GM19324 (cell line): ENCODE measurements around the gene NAT9.

ENCODE experiments used
- ATAC-seq: cut with Tn5 transposase; IDR thresholded peaks from one replicate; pipeline ENCODE4 v1.9.1; 2021; ENCODE audit warnings: mild to moderate bottlenecking, moderate library complexity; ENCODE audit not compliant: unreplicated experiment, low FRiP score

Gene NAT9

DNA sequence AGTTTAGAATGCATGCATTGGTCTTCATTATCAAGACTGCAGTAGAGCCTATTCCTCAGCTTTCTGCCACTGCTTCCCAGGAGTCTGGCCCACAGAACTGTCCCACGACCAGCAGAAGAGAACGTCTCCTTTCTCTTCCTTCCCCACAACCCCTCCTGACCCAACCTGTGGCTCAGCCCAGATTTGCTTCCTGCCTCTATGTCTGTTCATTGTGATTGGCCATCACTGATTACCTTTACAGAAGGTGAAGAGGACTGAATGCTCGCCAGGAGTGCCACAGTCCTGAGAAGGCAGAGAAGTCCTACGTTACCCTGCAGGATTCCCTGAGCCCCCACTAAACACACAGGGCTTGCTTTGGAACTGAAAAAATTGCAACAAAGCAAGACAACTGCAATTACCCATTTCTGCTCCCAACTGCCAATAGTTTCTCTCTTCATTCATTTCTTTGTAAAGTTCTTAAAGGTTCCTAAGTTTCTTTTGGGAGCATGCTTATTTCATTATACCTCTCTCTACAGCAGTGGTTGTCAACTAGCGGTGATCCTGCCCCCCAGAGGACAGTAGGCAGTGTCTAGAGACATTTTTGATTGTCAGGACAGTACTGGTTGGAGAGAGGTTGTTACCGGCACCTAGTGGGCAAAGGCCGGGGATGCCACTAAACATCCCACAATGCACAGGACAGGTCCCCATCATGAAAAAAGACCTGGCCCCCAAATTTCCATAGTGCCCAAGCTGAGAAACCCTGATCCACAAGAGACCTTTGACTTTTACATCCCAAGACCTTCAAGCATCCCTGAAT is 4.5 kb upstream of the NAT9 start:
- ATAC-seq, result no peak

DNA sequence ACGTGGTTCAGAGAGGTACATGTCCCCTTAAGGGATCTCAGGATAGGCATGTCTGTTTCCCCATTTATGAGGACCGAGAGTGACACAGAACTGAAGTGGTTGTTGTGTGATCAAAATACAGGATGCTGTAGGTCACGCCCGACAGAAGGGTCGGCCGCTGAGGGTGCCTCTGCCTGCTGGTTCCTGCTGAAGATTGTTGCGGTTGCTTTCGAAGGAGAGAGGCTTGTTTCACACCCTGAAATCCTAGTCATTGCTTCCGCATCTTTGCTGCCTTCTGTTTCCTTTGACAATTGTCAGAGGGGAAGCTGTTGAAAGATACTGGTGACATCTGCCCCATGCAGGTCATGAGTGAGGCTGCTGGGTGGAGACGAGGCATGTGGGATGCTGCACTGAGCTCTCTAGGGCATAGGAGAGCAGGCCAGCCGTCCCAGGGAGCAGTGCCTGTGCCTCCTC is 3.8 kb upstream of the NAT9 start:
- no peak for ATAC-seq

DNA sequence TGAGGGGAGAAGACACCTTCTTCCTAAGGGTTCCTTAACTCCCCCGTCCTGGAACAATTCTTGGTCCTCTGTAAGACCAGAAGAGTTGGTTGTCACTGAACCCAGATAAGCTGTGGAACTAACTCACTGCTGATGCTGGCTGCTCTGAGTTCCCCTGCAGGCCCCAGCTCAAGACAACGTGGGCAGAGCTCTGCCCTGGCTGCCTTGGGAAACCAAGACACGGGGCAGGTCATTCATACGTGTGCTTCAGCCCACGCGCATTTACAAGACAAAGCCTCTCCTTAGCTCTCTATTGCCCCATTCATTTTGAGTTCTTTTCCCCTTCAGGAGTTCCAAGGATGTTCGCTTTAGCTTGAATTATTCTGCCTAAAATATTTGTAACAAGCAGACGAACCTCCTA is 3.4 kb upstream of the NAT9 start:
- no peak for ATAC-seq

DNA sequence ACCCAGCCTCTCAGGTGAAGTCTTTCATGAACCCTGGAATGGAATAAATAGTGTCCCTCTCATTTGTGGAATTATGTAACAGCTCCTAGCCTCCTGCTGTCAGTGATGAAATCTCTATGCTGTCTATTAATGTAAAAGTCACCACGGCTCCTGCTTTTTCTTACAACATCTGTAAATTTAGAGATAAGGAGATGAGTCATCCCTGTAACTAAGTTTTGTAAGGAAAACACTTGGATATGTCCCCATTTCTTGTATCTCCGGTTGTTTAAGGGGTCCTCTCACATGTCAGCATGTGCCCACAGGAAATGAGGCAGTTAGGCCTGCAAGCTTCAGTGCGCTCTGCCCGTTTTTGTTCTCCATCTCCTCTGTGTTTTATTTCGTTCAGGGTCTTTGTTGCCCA is 2.8 kb upstream of the NAT9 start:
- no peak for ATAC-seq

DNA sequence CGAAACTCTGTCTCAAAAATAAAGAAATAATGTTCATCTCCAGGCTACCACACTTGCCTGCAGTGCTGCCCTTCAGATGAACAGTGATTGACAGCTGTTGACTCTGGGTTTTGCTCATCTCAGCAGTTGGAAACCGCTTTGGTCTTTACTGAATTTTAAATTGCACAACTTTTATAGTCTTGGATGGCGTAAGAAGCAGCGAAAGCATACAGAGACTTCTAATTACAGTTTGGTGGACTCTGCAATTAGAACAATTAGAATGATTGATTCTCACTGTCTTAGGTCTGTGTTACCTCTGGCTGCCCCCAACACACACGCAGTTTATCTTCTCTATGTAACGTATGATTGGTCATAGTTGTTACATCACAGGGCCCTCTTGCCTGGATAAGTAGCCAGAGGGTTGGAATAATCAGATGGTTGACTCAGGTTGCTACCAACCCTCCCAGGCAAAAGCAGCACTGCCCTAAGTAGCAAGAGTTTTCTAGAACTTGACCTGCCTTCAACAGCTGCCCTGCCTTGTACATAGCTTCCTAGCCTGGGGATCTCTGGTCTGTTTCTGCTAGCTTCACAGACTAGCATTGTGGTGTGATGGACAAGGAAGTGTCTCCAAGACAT is 1.9 kb upstream of the NAT9 start:
- no peak for ATAC-seq

DNA sequence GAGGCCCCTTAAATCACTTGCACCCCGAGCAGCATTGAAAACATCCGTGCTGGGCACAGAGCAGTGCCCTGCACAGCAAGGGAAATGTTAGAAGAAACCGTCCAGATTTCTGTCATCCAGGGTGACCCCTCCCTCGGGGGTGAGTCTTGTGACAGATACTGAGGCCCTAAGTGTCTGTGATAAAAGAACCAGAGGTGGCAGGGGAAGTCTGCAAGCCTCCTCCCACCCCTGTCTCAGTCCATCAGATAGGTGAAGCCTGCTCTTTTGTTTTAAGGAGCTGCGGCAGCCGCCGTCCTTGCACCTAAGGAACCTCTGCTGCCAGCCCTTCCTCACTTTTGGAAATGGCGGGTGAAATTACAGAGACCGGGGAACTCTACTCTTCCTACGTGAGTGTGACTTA is 845 bp upstream of the NAT9 start:
- ATAC-seq, result no peak

DNA sequence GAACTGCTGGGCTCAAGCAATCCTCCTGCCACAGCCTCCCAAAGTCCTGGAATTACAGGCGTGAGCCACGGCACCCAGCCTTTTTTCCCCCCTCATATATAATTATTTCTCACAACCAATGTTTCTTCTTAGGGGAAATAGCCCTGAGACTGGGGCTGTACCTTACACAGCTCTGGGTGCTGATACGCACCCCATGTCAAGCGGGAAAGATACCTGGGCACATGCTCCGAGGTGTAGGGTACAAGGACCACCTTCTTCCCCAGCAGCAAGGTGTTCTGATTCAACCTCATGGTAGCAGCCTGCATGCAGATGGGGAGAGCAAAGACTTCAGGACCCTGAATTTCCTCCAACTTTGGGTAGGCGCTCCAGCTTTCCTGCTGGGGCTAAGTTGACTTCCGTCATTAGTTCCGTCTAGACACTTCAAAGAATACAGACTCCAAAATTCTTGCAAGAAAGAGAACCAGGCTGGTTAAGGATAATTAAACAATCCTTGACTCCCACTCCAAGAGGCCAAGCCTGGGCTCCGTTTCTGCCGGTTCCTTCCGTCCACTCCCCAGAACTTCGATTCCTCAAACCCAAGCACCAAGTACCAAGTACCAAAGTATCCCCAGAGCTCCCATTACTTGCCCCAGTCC is 619 bp downstream of the NAT9 start:
- no peak for ATAC-seq

DNA sequence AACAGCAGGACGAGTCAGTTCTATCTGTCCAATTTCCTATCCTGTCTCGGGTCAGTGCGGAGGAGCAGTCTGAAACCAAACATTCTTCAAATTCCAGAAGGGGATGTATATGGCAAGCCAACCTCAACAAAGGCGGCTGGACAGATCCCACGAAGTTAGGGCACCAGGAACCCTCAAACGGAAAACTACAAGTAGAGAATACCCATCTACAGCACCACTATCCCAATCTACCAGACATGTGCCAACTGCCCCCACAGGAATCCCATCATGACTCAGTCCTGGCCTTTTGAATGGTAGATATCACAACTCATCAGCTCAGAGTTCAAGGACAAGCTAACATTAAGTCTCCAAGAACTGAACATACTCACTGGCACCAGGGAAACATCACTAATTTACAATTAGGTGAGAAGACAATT is 2.3 kb downstream of the NAT9 start:
- no peak for ATAC-seq

DNA sequence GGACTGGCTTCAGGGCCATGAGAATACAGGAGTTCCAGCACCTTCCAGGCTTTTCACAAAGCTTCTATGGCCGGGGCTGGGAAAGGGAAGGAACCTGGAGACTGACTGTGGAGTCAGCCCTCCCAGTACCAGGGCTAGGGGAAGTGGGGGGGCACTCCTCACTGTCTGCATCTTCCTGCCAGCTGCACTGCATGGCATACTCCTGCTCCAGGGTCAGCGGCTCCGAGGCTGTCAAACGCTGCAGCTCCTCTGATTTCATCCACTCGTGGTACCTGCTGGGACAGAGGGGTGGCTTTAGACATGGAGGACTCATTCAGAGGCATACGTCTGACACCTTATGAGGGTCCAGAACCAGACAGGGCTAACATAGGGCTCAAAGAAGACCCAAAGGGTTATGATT is 2.7 kb downstream of the NAT9 start:
- no peak for ATAC-seq

DNA sequence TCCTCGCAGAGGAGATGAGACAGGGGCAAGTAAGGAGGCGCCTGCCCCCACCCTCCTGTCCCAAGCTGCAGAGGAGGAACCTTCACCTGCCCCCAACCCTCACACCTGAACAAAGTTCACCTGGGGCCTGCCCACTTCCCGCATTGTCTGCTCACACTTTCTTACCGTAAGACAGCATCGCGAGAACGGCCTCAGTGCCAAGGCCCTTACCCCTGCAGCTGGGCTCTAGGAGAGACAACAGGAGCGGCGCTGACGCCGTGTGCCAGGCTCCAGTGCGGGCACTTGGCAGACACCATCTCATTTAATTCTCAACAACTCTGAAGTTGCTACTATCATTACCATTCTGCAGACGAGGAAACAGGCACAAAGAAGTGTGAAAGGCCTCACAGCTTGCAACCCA is 4.1 kb downstream of the NAT9 start:
- no peak for ATAC-seq

DNA sequence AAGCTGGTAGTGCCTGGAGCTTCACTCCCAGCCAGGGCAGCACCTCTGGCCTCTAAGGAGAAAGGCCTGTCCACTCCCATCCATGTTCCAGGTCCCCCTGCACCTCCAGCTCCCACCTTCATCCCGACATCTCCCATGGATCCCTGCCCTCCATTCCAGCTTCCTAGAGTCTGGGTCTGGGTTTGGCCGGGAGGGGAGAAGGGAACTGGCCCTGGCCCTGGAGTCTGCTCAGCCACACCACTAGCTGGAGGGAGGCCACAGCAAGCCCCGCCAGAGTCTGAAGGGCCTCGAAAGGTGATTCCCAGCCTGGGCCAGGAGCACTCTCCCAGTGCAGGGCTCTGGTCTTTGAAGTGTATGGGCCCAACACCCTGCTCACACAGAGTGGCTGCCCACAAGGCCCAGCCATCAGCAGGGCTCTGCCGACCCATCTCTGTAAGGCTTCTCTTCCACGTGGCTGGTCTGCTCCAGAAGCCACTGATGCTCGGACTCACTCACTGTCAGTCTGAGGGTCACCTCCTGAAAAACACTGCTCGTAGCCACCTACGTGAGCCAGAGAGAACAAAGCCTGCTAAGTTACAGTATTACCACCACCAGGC is 4.7 kb downstream of the NAT9 start:
- ATAC-seq, result no peak

DNA sequence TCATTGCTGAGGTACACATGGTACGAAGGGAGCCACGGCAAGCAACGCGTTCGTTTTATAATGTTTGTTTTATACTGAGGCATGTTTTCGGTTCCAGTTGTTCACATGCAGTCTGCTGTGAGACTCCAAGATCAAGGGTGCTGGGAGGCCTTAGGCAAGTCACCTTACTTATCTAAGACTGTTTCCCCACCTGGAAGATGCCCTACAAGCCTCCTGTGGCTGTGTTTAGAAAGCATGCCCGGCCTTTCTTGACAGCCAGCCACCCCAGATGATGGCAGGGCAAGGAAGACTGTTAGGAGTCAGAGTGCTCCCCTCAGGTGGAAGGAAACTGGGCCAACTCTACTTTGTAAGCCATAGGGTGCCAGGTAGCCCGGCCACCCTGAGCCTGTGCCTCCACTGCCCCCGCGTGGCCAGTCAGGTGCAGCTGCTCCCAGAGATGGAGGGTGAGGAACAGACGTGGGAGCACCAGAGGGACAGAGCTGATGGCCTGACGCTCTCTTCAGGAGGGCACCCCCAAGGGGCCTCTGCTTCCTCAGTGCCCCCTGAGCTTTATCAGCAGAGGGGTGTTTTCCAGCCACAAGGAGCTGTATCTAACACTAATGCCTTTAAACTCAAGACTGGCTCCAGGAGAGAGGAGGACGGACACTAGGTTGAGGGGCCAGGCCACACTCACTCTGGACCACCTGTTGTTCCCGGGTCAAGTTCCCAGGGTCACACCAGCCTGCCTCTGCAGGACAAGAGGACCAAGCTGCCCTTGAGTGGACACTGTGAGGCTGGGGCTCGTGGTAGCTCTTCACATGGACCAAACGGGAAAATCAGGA is 5.4 kb downstream of the NAT9 start:
- no peak for ATAC-seq

DNA sequence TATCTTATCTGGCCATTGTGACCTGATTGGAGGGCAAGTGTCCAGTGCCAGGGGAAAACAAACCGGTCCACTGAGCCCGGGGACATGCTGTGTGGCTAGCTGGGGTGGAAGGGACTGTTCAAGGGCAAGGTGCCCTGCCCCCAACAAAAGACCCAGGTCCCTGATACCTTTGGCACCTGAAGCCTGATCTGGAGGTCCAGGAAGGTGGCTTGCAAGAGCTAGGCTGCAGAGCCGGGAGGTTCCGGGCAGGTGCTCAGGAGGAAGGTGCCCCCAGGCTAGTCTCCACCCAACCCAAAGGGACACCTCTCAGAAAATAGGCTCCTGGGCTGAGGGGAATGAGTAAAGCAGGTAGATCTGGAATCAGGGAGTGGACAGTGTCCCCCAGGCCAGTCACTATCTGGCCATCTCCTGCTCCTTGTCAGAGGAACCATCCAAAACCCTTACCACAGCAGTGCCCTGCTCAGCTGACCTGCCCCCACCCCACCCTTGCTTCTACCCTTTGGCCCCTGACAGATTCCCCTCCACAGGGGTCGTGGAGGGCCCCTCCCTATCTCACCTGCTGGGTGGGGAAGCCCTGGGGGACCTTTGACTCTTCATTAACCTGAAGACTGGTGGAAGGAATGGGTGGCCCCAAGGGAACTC is 6.2 kb downstream of the NAT9 start:
- ATAC-seq, result no peak

DNA sequence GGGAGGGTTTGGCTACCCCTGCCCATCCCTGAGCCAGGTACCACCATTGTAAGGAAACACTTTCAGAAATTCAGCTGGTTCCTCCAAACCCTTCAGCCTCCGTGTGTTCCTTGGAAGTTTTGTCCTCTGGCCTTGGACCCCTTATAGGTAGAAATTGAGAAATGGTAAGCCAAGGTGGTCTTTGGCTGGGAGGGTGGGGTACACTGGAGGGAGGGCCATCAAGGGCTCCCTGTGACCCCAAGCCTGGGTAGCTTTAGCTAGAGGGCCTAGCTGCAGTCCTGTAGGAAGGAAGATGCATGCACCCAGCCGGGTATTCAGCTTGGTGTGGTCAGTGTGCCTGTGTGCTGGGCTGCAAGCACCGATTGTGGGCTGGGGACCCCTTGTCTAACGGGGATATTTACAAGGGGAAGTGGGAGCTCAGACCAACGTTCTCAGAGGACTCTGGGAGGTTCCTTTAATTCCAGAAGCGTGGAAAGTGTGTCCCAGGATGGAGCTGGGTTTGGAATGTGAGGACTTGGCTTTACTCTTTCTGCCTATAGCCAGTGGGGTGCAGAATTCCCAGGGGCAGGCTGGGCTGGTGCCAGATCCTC is 6.8 kb downstream of the NAT9 start:
- no peak for ATAC-seq

DNA sequence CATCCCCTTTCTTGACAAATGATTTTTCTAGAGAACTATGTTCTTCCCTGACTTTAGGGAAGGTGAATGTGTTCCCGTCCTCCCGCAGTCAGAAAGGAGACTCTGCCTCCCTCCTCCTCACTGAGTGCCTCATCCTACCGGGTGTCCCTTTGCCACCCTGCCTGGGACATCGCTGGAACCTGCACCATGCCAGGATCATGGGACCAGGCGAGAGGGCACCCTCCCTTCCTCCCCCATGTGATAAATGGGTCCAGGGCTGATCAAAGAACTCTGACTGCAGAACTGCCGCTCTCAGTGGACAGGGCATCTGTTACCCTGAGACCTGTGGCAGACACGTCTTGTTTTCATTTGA is 7.4 kb downstream of the NAT9 start:
- no peak for ATAC-seq

DNA sequence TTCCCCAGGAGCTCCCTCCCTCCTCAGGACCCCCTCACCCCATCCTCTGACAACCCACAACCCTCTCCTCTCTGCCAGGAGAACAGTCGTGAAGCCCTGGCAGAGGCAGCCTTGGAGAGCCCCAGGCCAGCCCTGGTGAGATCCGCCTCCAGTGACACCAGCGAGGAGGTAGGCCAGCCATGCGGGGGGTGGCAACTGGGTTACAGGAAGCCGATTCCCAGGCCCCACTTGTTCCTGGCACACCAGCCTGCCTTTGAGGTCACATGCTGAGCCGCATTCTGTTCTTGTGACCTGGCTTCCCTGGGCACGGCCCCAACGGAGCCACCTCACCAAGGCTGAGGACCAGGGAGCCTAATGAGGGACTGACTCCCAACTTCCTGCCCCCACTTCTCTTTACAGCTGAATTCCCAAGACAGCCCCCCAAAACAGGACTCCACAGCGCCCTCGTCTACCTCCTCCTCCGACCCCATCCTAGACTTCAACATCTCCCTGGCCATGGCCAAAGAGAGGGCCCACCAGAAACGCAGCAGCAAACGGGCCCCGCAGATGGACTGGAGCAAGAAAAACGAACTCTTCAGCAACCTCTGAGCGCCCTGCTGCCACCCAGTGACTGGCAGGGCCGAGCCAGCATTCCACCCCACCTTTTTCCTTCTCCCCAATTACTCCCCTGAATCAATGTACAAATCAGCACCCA is 7.9 kb downstream of the NAT9 start:
- no peak for ATAC-seq

DNA sequence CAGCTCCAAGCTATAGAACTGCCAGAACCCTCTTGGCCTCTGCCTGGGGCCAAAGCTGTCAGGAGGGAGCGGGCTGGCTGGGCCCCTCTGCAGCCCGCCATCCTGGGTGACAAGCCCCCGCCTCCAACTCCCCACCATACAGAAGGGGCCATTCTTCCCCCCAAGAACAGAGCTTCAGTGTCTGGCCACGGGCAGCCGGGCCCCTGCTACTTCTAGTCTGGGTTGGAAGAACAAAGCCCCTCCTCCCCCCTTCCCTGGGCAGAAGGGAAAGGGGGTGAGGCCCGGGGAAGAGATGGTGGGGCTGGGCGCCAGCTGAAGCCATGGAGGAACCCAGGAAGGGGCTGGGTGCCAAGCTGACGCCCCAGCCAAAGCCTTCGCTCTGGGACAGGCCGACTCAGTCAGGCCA is 9.0 kb downstream of the NAT9 start:
- no peak for ATAC-seq

DNA sequence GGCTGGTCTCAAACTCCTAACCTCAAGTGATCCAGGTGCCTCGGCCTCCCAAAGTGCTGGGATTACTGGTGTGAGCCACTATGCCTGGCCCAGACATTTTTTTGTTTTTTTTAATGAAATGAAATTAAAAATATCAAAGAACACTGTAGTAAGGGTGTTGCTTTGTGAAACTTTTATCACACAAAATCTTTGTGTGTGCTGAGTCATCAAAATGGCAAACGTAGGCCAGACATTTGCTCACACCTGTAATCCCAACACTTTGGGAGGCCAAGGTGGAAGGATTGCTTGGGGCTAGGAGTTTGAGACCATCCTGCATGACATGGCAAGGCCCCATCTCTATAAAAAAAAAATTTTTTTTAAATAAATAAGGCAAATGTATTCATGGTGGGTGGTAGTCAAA is 9.7 kb downstream of the NAT9 start:
- no peak for ATAC-seq

DNA sequence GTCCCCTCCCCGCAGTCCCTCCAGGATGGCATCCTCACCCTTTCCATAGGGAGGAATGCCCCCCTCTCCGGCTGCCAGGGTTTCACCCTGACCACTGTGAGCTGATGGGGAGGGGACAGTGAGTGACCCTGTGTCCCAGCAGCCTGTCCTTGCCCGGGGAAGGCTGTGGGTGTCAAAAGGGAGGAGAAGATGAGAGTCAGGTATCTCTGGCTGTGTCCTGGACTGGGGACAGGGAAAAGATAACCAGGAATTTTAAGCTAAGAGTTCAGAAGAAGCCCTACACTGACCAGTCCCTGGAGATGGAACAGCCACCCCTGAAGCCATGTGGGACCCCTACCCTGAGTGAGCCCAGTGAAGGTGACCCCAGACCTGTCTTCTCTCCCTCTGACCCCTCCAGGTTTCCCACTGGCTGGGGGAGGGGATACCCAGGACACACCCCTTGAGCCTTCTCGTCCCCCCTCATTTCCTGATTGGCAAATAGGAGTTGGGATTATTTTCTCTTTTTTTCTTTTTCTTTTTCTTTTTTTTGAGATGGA is 11.3 kb downstream of the NAT9 start:
- ATAC-seq, result no peak
